ENCODE results near the gene ATXN7L1. TPM values are rescaled to one million over a fixed set of nuclear protein-coding genes. Genes with fewer than 3 reads are reported as not detected.
A peak's percentile ranks its signal among the peaks of the same experiment; 100 is the strongest.
"Not testable (repeated sequence)": the region's sequence is repeated elsewhere in the genome, so short reads cannot be mapped to it uniquely, and the experiment has no call there.

Gene ATXN7L1
- total RNA-seq, 2 donors from 2014 or later: 5.7 to 6.0 TPM

DNA sequence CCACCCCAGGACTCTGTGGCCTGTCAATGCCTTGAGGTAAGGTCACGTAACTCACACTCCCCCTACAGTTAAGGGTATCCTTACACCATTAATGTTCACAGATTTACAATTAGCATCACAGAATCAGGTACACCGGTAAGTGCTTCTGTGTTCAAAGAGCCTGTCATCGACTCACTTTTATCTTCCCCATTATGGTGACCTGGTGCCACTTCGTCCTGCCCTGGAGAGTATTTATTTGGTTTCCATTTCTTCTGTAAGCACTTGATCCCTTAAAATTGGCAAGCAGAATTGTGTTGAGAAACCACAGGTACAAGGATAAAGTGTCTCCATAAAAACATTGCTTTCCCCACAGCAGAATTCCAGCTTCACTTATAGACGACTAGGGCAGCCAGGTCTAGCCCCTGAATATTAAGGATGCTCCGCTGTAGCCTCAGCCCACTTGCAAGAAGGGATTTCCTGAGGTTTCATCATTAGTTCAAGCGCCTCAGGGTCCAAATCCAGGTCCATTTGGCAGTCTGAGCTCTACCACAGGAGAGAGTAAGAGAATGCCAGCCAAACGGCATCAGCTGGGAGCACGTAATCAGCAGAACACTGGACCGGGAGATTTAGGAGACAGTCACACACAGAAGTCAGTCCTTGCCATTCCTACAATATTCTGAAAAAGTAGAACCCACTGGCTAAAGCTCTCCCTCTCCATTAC is 10.1 kb downstream of the ATXN7L1 start:
- intact Hi-C loops (cut with DNase I): no loop called here
- ATAC-seq (no peak), DNase-seq (no peak)

DNA sequence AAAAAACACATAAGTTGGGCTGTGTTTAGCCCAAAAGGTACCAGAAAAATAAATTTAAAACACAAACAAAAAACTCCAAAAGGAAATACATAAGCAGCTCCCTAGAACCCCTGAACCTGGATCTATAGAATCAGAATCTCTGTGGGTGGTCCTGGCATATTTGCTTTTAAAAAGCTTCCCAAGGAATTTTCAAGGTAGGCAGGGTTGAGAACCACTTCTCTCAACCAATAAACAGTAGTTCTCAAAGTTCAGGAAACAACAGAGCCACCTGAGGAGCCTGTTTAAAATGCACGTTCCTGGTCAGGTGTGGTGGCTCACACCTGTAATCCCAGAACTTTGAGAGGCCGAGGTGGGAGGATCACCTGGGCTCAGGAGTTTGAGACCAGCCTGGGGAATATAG is 12.5 kb downstream of the ATXN7L1 start:
- no peak for DNase-seq
- no peak for ATAC-seq
- intact Hi-C loops (cut with DNase I): no loop called here

DNA sequence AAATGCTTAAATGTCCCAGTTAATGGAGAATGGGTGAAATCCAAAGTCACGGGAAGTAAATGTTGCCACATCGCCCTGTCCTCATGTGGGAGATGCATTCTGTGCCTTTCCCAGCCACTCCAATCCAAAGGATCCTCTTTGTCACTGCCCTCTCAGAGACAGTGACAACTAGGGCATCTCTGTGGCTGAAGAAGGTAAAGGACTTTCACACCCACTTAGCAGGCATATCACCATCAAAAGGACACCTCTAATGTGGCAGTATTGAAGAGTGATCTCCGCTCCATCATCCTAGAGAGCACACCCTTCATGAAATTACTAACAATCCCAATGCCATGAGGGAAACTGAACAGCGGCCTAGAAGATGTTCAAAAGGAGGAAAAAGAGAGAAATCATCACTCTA is 13.6 kb downstream of the ATXN7L1 start:
- intact Hi-C loops (cut with DNase I): no loop called here
- DNase-seq: no peak
- no peak for ATAC-seq

DNA sequence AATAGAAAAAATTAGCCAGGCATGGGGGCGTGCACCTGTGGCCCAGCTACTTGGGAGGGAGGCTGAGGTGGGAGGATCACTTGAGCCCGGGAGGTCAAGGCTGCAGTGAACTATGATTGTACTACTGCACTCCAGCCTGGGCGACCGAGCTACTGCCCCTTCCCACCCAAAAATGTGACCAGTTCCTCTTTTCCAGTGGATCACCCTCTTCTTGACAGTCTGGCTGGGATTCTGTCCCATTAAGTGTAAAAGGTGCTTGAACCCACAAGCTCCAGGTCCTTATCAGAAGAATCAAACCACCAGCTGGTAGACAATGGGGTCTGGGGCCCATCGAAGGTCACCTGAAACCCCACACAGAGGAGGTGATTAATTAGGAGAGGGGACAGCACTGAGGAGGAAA is 14.1 kb downstream of the ATXN7L1 start:
- ATAC-seq (no peak), DNase-seq (no peak)
- intact Hi-C loops (cut with DNase I): no loop called here

DNA sequence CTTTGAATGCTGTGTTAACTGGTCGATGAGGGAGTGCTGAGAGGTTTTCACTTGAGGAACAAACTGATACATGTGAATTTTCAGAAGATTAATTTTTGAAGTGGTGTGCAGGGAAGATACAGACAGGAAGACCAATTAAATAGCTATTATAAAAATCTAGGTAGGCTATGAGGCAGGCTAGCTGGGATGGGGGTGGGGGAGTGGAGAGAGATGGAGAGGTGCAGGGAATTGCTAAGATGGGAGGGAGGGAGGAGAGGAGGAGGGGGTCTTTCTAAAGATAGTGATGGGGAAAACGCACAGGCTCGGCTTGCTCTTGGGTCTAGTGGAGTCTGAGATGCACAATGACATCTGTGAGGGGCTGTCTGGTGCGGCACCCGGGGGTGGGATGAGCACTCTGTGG is 15.2 kb downstream of the ATXN7L1 start:
- no peak for ATAC-seq
- no peak for DNase-seq
- intact Hi-C loops (cut with DNase I): no loop called here

DNA sequence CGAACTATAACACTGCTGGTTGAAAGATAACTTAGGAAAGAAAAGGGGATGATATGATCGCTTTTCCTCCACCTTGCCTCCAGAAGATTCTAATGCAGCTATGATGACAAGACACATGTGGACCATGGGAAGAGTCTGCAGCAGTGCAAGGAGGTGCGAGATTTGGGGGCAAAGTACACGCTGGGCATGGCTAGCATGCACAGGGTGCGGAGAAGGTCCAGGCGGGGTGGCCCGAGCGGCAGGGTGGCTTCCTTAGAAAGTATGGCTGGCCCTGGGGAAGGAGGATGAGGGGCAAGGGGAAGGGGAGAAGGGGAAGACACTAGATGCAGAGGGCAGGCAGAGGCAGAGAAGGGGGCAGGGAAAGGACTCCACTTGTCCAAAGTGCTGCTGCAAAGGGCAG is 15.6 kb downstream of the ATXN7L1 start:
- intact Hi-C loops (cut with DNase I): no loop called here
- ATAC-seq (no peak), DNase-seq (no peak)

DNA sequence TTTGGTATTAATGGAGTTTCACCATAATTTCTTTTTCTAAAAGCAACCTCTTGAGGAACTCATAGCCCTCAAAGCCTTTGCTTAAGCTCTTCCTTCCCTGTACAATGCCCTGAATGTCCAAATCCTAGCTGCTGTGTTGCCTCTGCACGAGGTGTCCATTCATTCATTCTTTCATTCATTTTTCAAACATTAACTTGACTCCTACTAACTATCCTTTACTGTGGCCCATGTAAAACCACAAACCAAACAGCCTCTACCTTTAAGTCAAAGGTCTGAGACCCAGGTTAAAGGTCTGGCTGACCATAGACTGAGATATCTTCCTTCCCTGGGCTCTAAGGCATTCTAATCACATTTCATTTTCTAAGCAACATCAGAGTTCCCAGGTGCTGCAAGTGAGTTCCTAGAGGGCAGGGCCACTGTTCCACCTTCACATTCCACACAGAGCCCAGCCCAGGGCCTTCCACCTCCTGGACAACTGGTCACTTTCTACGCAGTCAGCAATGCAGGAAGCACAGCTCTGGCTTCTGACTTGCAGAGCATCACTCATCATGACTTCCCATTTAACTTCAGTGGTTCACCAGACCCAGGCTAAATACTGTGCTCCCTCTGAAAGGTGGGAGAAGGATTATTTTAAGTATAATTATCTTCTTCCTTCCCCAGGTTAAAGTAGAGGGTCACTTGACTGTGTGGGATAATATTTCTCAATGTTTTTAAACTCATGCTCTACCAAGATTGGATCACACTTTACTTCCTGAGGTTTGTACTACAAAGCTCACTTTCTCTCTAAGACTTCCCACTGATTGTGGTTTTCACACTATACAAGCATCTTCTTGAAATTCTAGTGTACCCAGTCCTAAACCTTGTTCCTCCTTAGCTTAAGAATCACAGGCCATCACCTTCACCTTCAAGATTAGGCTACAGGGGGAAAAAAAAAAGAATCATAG is 19.1 kb downstream of the ATXN7L1 start:
- no peak for ATAC-seq
- DNase-seq: no peak
- intact Hi-C loops (cut with DNase I): no loop called here

DNA sequence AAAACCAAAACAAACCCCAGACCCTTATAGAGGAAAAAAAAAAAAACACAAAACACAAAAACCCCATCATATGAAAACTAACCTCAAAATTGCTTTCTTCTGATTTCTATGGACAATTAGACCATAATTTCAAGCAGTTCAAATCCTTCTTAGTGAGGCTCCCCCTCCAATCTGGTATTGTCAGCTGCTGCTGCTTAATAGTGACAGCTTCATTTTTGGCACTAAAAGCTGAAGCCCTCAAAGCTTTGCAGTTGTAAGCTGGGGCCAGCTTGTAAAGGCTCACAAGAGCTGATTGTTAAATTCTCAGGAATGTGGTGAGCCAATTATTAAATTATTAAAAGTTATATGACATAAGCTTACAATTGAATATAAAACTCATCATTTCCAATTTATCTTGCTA is 21.9 kb downstream of the ATXN7L1 start:
- ATAC-seq (peak in 1 of 2 donors; percentile 18), DNase-seq (no peak)
- intact Hi-C loops (cut with DNase I): no loop called here

DNA sequence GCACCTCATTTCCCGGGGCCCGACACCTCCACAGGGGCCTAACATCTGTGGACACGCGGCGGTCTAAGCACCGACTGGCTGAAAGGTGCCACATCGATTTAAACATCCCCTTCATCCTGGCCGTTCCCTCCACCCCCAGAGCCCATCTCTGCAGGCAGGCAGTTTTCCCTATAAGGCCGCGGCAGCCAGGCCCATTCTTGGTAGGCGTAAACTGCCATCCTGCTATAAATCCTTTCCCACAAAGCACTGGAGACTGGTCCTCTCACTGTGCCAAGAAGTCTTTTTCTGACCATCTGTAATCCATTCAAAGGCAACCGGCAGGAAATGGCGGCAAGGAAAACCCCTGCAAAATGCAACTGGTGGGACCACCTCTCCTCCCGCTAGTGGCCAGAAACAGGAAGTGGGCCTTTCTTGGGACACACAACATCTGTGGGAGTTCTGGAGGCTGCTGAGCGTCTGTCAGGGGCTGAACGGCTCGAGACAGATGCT is 22.4 kb downstream of the ATXN7L1 start:
- intact Hi-C loops (cut with DNase I): no loop called here
- ATAC-seq (peak in 1 of 2 donors; percentile 50), DNase-seq (no peak)

DNA sequence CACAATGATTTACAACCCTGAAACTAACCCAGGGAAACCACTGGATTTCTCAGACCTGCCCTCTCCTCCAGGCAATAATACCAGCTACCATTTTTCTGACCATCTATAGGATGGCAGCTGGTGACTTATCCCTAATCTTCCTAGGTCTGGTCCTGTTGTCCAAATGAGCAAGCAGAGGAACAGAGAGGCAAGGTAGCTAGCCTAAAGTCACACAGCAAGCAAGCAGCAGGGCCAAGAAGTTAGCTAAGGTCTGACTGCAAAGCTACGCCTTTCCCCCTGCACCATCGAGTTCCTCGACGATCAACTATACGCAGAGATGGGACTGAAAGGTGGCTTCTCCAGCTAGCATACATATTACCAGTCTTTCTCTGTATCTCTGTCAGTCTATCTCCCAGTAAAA is 25.3 kb downstream of the ATXN7L1 start:
- ATAC-seq (no peak), DNase-seq (no peak)
- intact Hi-C loops (cut with DNase I): no loop called here

DNA sequence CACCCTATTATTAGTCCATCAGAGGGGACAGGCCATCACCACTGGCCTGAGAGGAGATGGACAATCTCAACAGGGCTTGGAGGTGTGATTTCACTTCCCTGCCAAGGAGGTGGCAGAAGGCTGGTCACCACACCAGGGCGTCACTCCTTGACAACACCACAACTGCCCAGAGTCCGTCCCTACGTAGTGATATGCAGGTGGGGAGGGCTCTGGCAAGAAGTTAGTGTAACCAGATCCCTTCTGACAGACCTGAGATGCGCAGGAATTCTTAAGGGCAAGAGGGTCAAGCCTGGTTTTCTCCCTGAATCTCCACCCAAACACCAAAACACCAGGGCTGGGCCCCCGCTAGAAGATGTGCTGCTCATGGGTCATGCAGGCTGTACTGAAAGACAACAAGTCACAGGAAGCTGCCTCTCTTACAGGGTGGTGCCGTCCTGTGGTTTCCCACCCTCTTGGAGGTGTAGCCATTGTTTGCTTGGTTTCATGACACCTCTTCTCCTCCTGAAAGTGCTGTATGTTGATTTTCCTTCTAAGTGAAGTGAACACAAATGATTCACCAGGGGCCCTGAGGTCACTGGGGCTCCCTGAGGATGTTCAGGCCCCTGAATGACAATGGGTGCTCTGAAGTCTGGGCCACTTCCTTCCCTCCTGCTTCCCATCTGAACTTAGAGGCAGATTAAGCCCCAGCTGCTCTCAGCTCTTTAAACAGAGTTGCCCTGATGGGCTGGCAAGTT is 27.1 kb downstream of the ATXN7L1 start:
- ATAC-seq: peak; percentile 18 to 70
- intact Hi-C loops (cut with DNase I): no loop called here
- no peak for DNase-seq

DNA sequence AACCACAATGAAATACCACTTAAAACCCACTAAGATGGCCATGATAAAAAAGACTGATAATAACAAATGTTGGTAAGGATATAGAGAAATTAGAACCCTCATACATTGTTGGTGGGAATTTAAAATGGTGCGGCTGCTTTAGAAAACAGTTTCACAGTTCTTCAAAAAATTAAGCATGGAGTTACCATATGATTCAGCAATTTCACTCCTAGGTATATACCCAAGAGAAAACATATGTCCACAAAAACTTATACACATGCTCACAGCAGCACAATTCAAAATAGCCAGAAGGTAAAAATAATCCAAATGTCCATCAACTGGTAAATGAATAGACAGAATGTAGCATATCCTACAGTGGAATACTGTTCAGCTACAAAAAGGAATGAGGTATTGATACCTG is 30.0 kb downstream of the ATXN7L1 start:
- DNase-seq (no peak), ATAC-seq (no peak)
- intact Hi-C loops (cut with DNase I): no loop called here

DNA sequence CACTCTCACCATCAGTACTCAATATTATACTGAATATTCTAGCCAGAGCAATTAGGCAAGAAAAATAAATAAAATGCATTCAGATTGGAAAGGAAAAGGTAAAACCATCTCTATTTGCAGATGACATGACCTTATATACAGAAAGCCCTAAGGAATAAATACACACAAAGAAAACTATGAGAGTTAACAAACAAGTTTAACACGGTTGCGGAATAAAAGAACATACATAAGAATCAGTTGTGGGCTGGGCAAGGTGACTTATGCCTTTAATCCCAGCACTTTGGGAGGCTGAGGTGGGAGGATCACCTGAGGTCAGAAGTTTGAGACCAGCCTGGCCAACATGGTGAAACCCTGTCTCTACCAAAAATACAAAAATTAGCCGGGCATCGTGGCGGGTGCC is 31.7 kb downstream of the ATXN7L1 start:
- ATAC-seq; intact Hi-C loops (cut with DNase I); DNase-seq: not testable (repeated sequence)

DNA sequence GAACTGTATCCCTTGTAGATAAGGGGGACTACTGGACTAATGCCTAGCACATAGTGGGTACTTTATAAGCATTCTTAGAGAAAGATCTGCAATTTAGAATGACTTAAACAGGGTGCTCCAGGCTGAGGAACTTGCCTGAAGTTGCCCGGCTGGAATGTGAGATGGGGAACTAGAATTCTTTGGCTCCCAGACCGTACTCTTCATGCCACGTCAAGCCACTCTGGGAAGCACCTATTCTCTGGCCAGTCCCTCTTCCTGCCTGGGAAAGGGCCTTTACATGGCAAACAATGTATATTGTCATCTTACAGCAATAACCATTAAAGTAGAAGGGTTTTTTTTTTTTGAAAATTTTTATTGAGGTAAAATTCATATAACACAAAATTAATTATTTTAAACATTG is 34.5 kb downstream of the ATXN7L1 start:
- ATAC-seq: no peak
- intact Hi-C loops (cut with DNase I): no loop called here

DNA sequence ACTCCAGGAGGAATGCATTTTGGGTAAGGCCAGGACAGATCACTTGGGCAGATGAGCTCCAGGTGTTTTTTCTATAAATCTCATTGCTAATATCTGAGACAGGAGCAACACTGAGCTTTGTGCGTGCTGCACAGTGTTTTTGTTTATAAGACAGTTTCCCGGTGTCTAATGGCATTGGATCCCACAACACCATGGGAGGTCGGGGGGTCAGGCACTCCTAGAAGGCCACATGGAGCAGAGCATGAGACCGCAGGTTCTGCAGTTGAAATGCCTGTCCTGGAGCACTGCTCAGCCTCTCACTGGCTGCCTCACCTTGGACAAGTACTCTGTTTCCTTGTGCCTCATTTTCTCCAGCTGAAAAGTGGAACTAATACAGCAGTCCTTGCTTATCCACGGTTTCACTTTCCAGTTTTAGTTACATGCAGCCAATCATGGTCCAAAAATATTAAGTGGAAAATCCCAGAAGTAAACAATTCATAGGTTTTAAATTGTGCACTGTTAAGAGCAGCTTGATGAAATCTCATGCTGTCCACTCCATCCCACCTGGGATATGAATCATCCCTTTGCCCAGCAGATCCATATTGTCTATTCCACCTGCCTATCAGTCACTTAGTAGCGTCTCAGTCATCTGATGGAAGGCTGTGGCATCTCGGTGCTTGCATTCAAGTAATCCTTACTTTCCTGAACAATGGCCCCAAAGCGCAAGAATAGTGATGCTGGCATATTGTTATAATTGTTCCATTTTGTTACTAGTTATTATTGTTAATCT is 35.2 kb downstream of the ATXN7L1 start:
- intact Hi-C loops (cut with DNase I): no loop called here
- no peak for ATAC-seq
- no peak for DNase-seq

More for the DNA sequence above, 34.5 kb downstream of the ATXN7L1 start:
- no peak for DNase-seq

DNA sequence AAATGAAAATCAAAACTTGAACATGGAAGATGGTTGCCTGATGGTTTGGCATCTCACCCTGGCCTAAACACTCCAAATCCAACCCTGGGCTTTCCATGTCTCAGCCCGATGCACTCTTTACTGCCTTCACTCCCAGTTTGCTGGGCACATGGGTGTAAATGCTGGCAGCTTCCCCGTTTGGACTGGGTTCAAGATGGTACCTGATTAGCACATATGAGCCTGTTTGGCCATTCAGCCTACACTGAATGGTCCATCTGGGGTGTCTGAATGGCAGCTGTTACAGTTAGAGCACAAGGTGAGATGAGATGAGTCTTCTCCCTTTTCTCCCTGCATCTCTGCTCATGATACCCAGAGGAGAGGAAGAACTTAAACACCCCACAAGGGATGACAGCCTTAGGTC is 37.1 kb downstream of the ATXN7L1 start:
- DNase-seq (no peak), ATAC-seq (no peak)
- intact Hi-C loops (cut with DNase I): no loop called here

DNA sequence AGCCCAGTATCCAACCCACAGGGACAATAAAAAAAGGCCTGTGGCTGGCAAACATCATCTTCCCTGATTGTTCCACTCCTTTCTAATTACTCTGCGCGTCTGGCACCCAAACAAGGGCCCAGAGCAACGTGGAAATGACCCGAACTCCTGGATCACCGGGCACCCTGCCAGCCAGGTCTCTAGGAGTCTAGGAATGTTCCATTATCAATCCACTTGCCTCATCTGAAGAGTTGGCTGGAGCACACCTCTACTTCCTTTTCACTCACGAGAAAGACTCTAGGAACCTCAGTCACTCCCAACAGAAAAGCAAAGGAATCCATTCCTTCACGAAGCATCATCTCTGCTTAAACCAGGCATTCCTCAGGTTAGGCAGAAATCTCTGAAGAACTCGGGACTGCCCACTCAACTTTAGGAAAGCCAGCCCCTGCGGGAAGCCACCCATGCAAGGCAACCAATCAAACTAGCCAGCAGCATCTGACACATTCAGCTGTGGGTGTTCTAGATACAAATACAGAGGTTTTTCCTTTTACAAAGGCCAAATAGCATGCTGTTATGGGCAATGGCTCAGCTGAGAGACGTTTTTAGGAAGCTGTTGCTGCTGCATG is 37.7 kb downstream of the ATXN7L1 start:
- DNase-seq (peak; percentile 64), ATAC-seq (peak; percentile 23 to 68)
- intact Hi-C loops (cut with DNase I): no loop called here

DNA sequence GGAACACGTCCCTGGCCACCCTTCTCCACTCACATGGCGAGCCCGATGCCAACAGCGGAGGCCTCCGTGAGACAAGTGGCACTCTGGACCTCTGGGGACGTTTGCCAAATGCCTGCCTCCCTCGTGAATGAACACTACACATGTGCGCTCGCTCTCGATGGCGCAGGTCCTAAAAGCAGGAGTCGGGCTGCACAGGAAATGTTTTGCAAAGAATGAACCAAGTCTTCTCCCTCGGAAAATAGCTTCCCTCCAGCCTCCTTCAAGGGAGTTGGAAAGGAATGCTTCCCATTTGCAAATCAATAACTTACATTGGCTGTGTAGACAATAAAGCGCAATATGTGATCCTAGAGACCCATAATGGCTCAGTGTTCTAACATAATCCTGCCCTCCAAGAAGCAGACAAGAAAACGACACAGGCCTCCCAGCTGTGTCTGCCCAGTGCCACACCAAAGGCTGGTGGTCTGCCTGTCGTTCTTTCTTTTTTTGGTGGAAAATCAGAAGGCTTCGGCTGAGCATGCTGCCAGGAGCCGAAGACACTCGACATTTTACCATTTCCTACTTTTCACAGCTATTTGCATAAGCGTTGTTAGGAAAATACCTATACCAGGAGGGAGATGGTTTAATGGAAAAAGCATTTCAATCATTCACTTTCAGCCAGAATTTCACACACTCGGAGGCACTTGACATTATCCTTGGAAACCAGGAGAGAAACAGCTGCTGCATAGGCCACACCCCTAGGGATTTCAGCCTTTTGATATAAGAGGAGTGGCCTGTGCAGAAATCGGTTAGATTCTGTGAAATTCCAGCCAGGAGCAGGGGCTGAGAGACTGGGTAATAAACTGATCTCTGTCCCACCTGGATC is 38.4 kb downstream of the ATXN7L1 start:
- DNase-seq (no peak), ATAC-seq (peak; percentile 15 to 44)
- intact Hi-C loops (cut with DNase I): no loop called here
